Lung (tissue), 12 donors: Measurements from ENCODE around the gene P2RY2. TPM values are rescaled to one million over a fixed set of nuclear protein-coding genes. Genes with fewer than 3 reads are reported as not detected.

Experiments
- ATAC-seq: fragments of 200-7000 bp; cut with Tn5 transposase; one replicate; pipeline ENCODE4 v1.9.1; 2020; ENCODE audit warnings: moderate number of reproducible peaks; ENCODE audit not compliant: insufficient read depth, low FRiP score
- DNase-seq, 3 donors: peaks; one replicate each; pipeline ENCODE4 v3.0.0-alpha.2; 2013 to 2017
- H3K27ac ChIP-seq, 2 donors: one replicate each; pipeline ENCODE4 v1.5.1; 2013; ENCODE audit warnings: mild to moderate bottlenecking in 2 of 2, moderate library complexity in 2 of 2, control low read depth in 1 of 2, inconsistent platforms in 1 of 2, low read depth in 1 of 2, low read length in 1 of 2
- H3K27me3 ChIP-seq, 3 donors: one replicate each; pipeline ENCODE4 v1.5.1; 2013; ENCODE audit warnings: low read length in 2 of 3; ENCODE audit not compliant: control insufficient read depth in 3 of 3, insufficient read depth in 3 of 3
- H3K36me3 ChIP-seq, 4 donors: one replicate each; pipeline ENCODE4 v1.5.1; 2013; ENCODE audit warnings: low read length in 4 of 4, mild to moderate bottlenecking in 1 of 4, moderate library complexity in 1 of 4; ENCODE audit not compliant: control insufficient read depth in 4 of 4, insufficient read depth in 4 of 4
- H3K4me1 ChIP-seq, 5 donors: one replicate each; pipeline ENCODE4 v1.5.1; 2013; ENCODE audit warnings: low read length in 5 of 5, mild to moderate bottlenecking in 2 of 5, moderate library complexity in 1 of 5; ENCODE audit not compliant: control insufficient read depth in 5 of 5, insufficient read depth in 5 of 5
- H3K4me3 ChIP-seq: one replicate; pipeline ENCODE4 v1.5.1; 2013; ENCODE audit warnings: mild to moderate bottlenecking, control low read depth, moderate library complexity
- H3K9ac ChIP-seq, 2 donors: one replicate each; pipeline ENCODE4 v1.5.1; 2013; ENCODE audit warnings: low read length in 2 of 2, control low read depth in 1 of 2; ENCODE audit not compliant: insufficient read depth in 1 of 2
- H3K9me3 ChIP-seq, 4 donors: one replicate each; pipeline ENCODE4 v1.5.1; 2013; ENCODE audit warnings: low read length in 3 of 4, mild to moderate bottlenecking in 1 of 4, moderate library complexity in 1 of 4; ENCODE audit not compliant: control insufficient read depth in 4 of 4, insufficient read depth in 3 of 4
- CTCF ChIP-seq: IDR thresholded peaks from 2 replicates; pipeline ENCODE4 v1.5.1; 2012; ENCODE audit warnings: mild to moderate bottlenecking; ENCODE audit errors: control extremely low read depth, extremely low read depth
- WGBS, 2 donors: extraction: QIAGEN DNeasy Blood & Tissue Kit; methylation state at CpG; one replicate each; pipeline ENCODE4 v1.1.7; 2013; 5-methylcytosine and 5-hydroxymethylcytosine counted together
- polyA plus RNA-seq, 2 donors: library from polyadenylated mRNA; stranded (reverse); fragments of 200-250 nt; gene quantifications; one replicate each; pipeline ENCODE4 v1.2.1, GENCODE V29; 2013
- total RNA-seq, 2 donors: library from RNA; depleted of rRNA in 1 of 2; stranded (reverse); fragments of >200 nt in 1 of 2; gene quantifications; one replicate each; pipeline ENCODE4 v1.2.1, GENCODE V29; 2014 to 2021
- donor health status: control.
- donor health status: control.
- donor health status: Bipolar disorder and iron deficiency.
- donor health status: healthy.
- donor health status: DM: yes; HTN: yes; CAD: no.

The P2RY2 gene
- total and polyA plus RNA-seq, 4 donors: 3.1 to 13.0 (median 6.5) TPM

- WGBS, 2 donors: 84 to 88% methylated on average over 2 of the region's 2 CpGs
- no peak overlapping the region for H3K27ac ChIP-seq
- no peak overlapping the region for H3K9ac ChIP-seq
- peaks cover 0 to 6% (median 5%) of the 10 kb centered on the region in 3 donors for H3K27me3 ChIP-seq
- H3K4me3 ChIP-seq: no peak overlapping the region
- no peaks in the 10 kb centered on the region for H3K9me3 ChIP-seq
- peaks cover 0 to 10% (median 0%) of the 10 kb centered on the region in 5 donors for H3K4me1 ChIP-seq
- no peaks in the 10 kb centered on the region for H3K36me3 ChIP-seq
- no peak for TF ChIP-seq CTCF
- DNase-seq (no peak), ATAC-seq (no peak)
Measured at GRCh38 chr11:73263640-73264039, 45.6 kb downstream of the P2RY2 start.

- 91 to 95% methylated on average over 4 of the region's 4 CpGs for WGBS, 2 donors
- Histone ChIP-seq H3K36me3 (no peaks in the 10 kb centered on the region), H3K4me1 (peaks cover 0 to 17% (median 0%) of the 10 kb centered on the region in 5 donors), H3K9me3 (no peaks in the 10 kb centered on the region), H3K9ac (no peak overlapping the region), H3K4me3 (no peak overlapping the region), H3K27me3 (peaks cover 0 to 6% (median 5%) of the 10 kb centered on the region in 3 donors), H3K27ac (no peak overlapping the region)
- TF ChIP-seq CTCF: no peak
- DNase-seq: no peak
- no peak for ATAC-seq
Measured at GRCh38 chr11:73265278-73265810, 47.3 kb downstream of the P2RY2 start.

- Histone ChIP-seq H3K4me3 (no peak overlapping the region), H3K36me3 (no peaks in the 10 kb centered on the region), H3K27ac (no peak overlapping the region), H3K9ac (no peak overlapping the region), H3K9me3 (no peaks in the 10 kb centered on the region), H3K27me3 (peaks cover 0 to 6% (median 5%) of the 10 kb centered on the region in 3 donors), H3K4me1 (peaks cover 0 to 17% (median 0%) of the 10 kb centered on the region in 5 donors)
- no peak for TF ChIP-seq CTCF
- 84 to 87% methylated on average over 3 of the region's 3 CpGs for WGBS, 2 donors
- no peak for ATAC-seq
- no peak for DNase-seq
Measured at GRCh38 chr11:73265853-73266645, 48.0 kb downstream of the P2RY2 start.
